Fibroblast of skin of right quadriceps (primary cell): ENCODE measurements around the gene BMPR1B.

Experiments used
- DNase-seq: peaks from one replicate; pipeline ENCODE4 v3.0.0-alpha.2; 2013

Gene BMPR1B

GRCh38 chr4:94757192-94758140 is at the start of gene BMPR1B:
TSS of gene BMPR1B (plus strand) at chr4:94757955. CDS start at chr4:95104425, 346,470 bp downstream.
- DNase-seq, result peak; percentile 82

GRCh38 chr4:94711635-94712034 is 46.1 kb upstream of the BMPR1B start:
- DNase-seq, result peak; percentile 29

DNA sequence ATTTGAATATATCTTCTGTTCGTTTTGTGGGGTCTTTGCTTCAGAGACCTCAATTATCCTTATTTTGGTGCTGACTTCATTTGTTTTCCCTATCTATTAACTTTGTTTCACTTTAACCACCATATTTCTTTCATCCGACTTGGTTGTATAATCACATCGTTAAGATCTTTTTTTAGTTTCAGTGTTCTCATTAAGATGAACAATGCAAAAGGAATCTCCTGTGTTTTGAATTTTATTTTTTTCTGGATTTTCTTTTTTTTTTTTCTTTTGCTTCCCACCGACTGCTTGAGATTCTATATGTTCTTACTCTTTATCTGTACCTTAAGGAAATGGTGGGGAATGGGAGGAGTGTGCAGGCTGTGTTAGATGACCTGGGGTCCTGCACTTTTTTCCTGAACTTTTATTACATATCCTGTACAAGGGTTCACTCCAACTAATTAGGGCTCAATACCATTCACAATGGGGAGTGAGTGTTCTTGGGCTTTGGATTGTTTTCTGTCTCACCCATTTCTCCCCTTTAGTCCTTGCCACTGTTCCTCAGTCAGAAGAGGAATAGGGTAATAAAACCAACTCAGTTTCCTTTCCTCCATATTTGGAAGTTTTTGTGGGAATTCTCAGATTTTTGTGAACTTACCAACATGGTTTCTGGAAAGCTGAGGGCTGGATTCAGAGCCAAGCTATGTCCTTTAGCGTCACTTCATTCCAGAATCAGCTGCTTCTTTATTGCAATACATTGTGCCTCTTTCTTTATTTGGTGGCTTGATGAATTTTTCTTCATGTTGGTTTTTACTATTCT is 43.2 kb upstream of the BMPR1B start:
- peak; percentile 95 for DNase-seq

GRCh38 chr4:94715726-94716125 is 42.0 kb upstream of the BMPR1B start:
- DNase-seq, result no peak

DNA sequence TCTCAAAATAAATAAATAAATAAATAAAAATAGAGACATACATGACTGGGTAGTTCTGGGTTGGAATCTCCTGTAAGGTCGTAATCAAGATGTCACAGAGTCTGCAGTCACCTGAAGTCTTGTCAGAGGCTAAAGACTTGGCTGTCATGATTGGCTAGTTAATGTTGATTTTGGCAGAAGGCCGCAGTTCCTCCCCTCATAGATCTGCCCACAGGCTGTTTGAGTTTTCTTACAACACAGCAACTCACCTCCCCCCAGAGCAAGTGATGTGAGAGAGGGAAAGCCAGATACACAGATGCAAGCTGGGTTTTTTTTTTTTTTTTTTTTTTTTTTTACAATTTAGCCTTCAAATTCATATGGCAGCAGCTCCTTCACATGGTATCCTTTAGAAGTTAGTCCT is 36.4 kb upstream of the BMPR1B start:
- no peak for DNase-seq

DNA sequence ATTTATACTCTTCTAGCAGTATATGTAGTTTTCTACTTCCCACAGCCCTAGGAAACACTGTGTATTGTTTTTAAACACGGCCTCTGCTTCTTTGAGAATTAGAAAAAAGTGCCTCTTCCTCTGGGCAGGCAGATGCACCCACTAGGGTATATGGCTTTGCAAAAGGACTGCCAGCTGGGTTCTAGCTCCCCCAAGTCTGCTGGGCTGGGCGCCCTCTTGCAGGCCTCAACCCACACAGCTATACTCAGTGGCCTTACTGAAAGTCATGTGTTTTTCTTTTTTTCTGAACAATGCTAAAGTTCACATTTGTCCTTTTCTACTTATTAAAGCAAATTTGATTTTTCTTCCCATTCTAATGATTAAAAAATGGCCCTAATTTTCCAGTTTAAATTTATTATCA is 35.5 kb upstream of the BMPR1B start:
- DNase-seq, result no peak

- DNase-seq, result no peak
Observed at GRCh38 chr4:94722748-94723147, 35.0 kb upstream of the BMPR1B start.

- DNase-seq, result no peak
Observed at GRCh38 chr4:94724016-94724790, 33.6 kb upstream of the BMPR1B start.

DNA sequence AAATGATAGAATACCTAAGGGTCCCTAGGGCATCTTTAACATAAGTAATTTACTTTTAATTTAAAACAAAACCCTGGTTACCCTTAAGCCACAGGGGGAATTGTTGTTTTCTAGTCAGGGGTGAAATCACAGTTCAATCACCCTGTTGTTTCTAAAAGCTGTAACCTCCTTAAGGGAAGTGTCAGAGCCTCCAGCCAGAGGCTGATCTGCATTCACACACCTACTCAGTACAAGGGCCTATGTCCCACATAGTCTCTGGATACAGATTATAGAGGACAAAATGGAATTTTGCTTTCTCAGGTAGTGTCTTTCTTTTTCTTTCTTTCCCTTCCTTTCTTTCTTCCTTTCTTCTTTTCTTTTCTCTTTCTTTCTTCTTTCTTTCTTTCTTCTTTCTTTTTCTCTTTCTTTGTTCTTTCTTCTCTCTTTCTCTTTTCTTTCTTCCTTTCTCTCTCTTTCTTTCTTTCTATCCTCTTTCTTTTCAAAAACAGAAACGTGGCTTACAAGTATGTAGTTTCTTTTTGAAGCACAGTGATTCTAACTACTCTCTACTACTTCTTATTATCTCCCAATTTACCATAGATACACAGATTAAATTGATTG is 31.1 kb upstream of the BMPR1B start:
- DNase-seq, result no peak

DNA sequence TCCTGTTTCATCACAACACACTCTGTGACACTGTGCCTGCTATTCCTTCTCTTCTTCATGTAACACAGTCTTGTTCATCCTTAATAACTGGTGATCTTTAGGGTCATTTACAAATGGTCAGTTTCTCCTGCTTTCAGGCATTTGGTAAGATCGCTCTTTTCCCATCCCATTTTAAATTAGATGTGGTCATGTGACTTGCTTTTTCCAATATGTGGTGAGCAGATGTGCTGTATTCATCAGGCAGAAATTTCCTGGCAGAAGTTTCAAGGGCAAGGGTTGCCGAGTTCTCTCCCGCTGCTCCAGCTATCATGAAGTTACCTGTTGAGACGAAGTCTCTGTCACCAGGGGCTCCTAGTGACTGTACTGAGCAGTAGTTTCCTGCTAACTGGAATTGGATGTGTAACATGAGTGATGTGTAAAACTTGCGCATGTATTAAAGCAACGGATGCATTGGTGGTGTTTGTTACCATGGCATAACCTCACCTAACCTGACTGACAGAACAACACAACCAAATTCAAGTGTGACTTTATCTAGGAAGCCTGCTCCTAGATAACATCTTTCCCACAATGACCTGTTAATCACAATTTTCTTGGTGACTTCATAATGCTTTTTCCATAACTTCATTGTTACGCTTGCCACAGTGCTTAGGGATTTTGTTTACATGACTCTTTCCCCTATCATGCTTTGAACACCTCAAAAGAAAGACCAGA is 29.5 kb upstream of the BMPR1B start:
- peak; percentile 23 for DNase-seq

GRCh38 chr4:94732358-94732698 is 25.4 kb upstream of the BMPR1B start:
- DNase-seq, result no peak

DNA sequence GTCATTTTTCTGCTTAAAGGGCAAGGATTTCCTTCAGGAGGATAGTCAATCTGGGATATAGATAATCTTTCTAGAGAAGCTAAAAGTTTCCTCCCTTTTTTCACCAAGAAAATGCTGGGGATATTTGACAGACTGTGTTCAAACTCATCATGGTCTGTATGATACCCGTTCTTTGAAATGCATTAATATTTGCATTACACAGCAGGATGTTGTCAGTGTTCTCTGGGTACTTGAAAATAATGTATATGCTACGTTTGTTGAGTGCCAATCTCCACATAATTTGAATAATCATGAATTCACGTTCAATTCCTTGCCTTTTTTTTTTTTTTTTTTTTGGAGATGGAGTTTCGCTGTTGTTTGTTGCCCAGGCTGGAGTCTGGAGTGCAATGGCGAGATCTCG is 18.0 kb upstream of the BMPR1B start:
- DNase-seq, result no peak

- DNase-seq, result no peak
Observed at GRCh38 chr4:94741304-94741703, 16.5 kb upstream of the BMPR1B start.

DNA sequence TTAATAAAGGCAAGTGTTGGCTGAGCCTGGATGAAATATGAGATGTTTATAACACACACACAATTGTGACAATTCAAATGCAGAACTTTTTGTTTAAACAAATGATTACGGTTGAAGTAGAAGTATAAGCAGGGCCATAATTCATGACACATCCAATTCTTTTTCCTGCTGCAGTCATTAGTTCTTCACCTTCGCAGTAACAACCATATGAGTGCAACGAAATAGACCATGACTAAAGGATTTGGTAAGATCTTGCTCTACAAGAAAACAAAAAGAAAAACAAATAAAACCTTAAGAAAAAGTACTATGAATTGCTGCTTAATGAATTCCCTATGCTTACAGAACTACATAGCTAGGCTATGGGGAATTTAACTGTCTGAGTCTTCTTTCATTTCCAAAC is 13.9 kb upstream of the BMPR1B start:
- DNase-seq, result no peak

DNA sequence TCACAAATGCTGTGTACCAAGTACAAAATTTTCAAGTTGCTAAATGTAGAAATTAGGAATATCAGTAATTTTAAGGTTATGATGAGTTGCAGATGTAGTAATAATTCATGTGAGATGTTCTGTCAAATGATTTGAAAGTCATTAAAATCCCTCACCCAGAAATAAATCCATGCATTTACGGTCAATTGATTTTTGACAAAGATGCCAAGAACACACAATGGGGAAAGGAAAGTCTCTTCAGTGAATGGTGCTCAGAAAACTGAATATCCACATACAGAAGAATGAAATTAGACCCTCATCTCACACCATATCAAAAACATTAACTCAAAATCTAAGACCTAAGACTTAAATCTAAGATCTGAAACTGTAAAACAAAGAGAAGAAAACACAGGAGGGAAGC is 12.9 kb upstream of the BMPR1B start:
- DNase-seq, result no peak

- DNase-seq, result no peak
Observed at GRCh38 chr4:94746746-94747145, 11.0 kb upstream of the BMPR1B start.

DNA sequence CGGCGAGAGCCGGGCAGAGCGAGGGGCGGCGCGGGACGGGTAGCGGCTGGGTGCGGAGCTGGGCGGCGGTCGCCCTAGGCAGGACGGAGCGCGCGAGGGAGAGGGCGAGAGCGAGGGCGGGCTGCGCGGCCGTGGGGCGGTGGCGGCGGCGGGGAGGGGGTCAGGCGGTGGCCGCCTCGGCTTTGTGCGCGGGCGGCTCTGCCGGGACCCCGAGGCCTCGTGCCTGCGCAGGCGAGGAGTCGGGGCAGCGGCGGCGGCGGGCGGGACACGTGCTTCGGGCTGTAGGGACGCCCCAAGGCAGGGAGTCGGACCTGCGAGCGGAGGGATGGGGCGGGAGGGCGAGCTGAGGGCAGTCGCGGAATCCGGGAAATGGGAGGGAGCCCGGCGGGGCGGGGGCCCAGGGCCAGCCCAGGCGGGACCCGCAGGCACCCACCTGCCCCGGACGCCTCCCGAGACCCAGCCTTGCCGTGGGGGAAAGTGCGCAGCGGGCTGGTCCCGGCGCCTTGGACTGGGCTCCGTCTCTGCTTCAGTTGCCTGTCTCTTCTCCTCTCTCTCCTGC is 465 bp downstream of the BMPR1B start:
- peak; percentile 32 for DNase-seq

DNA sequence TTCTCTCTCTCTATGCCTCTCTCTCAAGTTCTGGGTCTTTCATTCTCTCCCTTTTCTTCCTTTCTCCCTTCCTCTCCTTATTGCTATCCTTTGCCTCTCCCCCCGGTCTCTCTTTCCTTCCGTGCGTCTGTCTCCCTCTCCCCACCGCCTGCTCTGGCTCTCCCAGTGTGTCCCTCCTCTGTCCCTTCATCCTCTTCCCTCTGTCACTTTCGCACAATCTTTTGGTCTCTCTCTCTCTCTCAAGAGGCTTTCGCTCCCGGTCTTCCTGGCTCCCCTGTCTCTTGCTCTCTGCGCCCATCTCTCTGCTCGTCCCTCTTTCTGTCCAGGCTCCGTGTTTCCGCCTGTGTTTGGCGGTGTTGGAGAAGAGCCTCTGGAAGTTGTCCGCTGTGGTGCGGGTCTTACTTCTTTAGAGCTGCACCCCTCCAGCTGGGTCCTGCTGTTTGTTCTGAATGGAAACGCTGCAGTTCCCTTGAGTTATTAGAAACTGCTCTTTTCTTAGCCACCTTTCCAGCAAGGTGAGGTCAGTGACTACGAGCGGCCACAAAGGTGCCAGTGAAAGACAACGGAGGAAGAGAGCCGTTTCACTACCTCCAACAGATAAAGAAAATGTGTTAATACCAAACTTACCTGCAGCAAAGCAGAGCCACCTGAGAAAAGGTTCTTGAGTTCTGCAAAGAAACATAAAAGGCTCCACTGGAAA is 1.1 kb downstream of the BMPR1B start:
- DNase-seq, result no peak

DNA sequence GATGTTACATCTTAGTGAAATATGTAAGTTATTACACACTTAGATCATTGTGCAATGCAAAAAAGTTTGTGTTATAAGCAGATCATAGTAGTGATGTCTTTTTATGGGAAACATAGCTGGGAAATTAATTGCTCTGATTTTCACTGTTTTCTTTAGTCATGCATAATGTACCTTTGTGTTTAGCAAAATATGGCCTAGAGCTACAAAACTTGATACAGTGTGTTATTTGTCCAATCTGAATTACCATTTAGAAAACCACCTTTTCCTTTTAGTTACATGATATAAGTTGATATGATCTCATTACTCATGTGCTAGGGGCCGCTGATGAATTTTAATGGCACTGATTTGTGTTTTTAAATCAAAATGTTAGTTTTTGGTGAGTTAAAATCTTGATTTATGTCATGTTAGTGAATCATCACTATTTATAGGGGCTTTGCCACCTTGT is 2.0 kb downstream of the BMPR1B start:
- no peak for DNase-seq

GRCh38 chr4:94762326-94762725 is 4.6 kb downstream of the BMPR1B start:
- no peak for DNase-seq

GRCh38 chr4:94763005-94763404 is 5.2 kb downstream of the BMPR1B start:
- no peak for DNase-seq
